ENCODE results near the gene THOC7. TPM values are rescaled to one million over a fixed set of nuclear protein-coding genes. Genes with fewer than 3 reads are reported as not detected.
A peak's percentile ranks its signal among the peaks of the same experiment; 100 is the strongest.

THOC7 gene
- total RNA-seq, 1 experiment from 2014 or later: 41.8 TPM

- Histone ChIP-seq H3F3A (ENCODE audit: low read length, unreplicated experiment) (no peaks in the 10 kb centered on the region), H4K20me1 (ENCODE audit: low read length) (no peaks in the 10 kb centered on the region), H3K4me3 (ENCODE audit: low read length) (no peak overlapping the region), H3K9me3 (ENCODE audit: low read length) (no peaks in the 10 kb centered on the region), H3K9me2 (replicated peaks; ENCODE audit: low read length) (no peaks in the 10 kb centered on the region), H3K9ac (ENCODE audit: low read length) (no peak overlapping the region), H3K27ac (ENCODE audit: low read length) (no peak overlapping the region), H3K4me2 (ENCODE audit: low read length) (no peak overlapping the region), H3K4me1 (ENCODE audit: insufficient read depth, low read length) (peaks cover 12% of the 10 kb centered on the region), H3K36me3 (ENCODE audit: low read depth, low read length) (no peaks in the 10 kb centered on the region), H3K79me2 (ENCODE audit: low read length) (peaks cover 21% of the 10 kb centered on the region), H2AFZ (ENCODE audit: low read length) (no peak overlapping the region), H3K27me3 (ENCODE audit: low read length) (no peaks in the 10 kb centered on the region)
- ChIA-PET POLR2A (ENCODE audit: unreplicated experiment) (no interaction called here), CTCF (no interaction called here)
- no TSS peak for BruUV-seq (replicated peaks)
- intact Hi-C loops (cut with micrococcal nuclease): no loop called here
- TF ChIP-seq EZH2phosphoT487 (IDR thresholded peaks at IDR 0.05; ENCODE audit: borderline replicate concordance, low read length) (no peak), CTCF (conservative IDR thresholded peaks at IDR 0.05; ENCODE audit: low read depth, low read length) (no peak), EZH2 (IDR thresholded peaks at IDR 0.05; ENCODE audit: low read length, unreplicated experiment) (no peak)
- DNase-seq (no peak), ATAC-seq (no peak)
Observed at GRCh38 chr3:63908776-63909175, 45.2 kb upstream of the THOC7 start.

DNA sequence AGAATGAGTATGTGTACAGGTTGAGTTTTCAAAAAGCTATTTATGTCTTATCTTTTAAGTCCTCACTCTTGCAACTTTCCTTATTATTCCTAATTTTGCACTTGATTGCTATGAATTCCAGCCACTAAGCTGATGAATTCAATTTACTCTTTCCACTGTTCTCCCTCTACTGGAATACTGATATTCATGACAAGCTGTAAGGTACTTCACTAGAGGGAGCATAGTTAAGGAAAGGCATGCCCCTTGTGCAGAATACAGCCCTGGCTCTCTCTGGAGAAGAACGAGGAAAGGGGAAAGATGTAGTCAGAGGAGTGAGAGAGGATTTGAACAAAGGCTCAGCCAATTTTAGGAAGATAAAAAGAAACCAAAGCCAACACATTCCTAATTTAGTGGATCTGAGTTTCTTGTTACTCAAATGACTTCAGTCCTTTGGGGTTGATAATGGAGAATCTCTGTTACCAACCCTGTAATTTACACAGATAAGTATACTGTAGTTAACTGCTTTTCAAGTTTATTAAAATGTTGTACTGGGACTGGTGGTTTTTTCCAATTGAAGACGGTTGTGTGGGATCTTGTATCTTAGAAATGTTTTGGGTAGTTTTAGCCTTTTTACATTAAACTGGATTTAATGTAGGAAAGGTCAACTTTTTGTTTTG lies 44.6 kb upstream of the THOC7 start:
- no peaks in the 10 kb centered on the region for H3K36me3 ChIP-seq (ENCODE audit: low read depth, low read length)
- DNase-seq (no peak), ATAC-seq (no peak)
- no peaks in the 10 kb centered on the region for H3K27me3 ChIP-seq (ENCODE audit: low read length)
- H3K79me2 ChIP-seq (ENCODE audit: low read length): peaks cover 15% of the 10 kb centered on the region
- ChIA-PET CTCF (interaction anchor here (0.6 kb wide), 1 partner anchor 569 kb away, joined by 3 read pairs; no protein-coding TSS in a partner anchor), POLR2A (ENCODE audit: unreplicated experiment) (interaction anchor here (0.7 kb wide), 1 partner anchor 28 kb away, joined by 3 read pairs; no protein-coding TSS in a partner anchor)
- H3K9ac ChIP-seq (ENCODE audit: low read length): no peak overlapping the region
- H3K9me2 ChIP-seq (replicated peaks; ENCODE audit: low read length): no peaks in the 10 kb centered on the region
- intact Hi-C loops (cut with micrococcal nuclease): no loop called here
- H3K4me3 ChIP-seq (ENCODE audit: low read length): no peak overlapping the region
- H3K27ac ChIP-seq (ENCODE audit: low read length): no peak overlapping the region
- no peaks in the 10 kb centered on the region for H3K9me3 ChIP-seq (ENCODE audit: low read length)
- BruUV-seq (replicated peaks): no TSS peak
- no peaks in the 10 kb centered on the region for H3F3A ChIP-seq (ENCODE audit: low read length, unreplicated experiment)
- TF ChIP-seq CTCF (conservative IDR thresholded peaks at IDR 0.05; ENCODE audit: low read depth, low read length) (peak; percentile 30; the same call in 1 of the 2 replicates), EZH2 (IDR thresholded peaks at IDR 0.05; ENCODE audit: low read length, unreplicated experiment) (no peak)
- H4K20me1 ChIP-seq (ENCODE audit: low read length): no peaks in the 10 kb centered on the region
- H2AFZ ChIP-seq (ENCODE audit: low read length): no peak overlapping the region
- H3K4me1 ChIP-seq (ENCODE audit: insufficient read depth, low read length): peaks cover 12% of the 10 kb centered on the region; the same call in 1 of the 2 replicates
- H3K4me2 ChIP-seq (ENCODE audit: low read length): no peak overlapping the region

All from PC-3 (cell line).